Mesothelial cell of epicardium (in vitro differentiated cells): ENCODE results near the gene A2M. TPM values are rescaled to one million over a fixed set of nuclear protein-coding genes. Genes with fewer than 3 reads are reported as not detected.

Experiments
- DNase-seq, 2 experiments: peaks; one replicate each; pipeline ENCODE4 v3.0.0; 2021; ENCODE audit warnings: low spot score in 2 of 2; ENCODE audit not compliant: unreplicated experiment in 2 of 2
- H3K27ac Mint-ChIP-seq: 2 replicates; pipeline ENCODE4 v1.8.0; 2021; ENCODE audit warnings: mixed read lengths
- H3K27me3 Mint-ChIP-seq: 2 replicates; pipeline ENCODE4 v1.8.0; 2021; ENCODE audit warnings: low read depth, mixed read lengths
- H3K36me3 Mint-ChIP-seq: 2 replicates; pipeline ENCODE4 v1.8.0; 2021; ENCODE audit warnings: mixed read lengths
- H3K4me1 Mint-ChIP-seq: 2 replicates; pipeline ENCODE4 v1.8.0; 2021; ENCODE audit warnings: mixed read lengths
- H3K4me3 Mint-ChIP-seq: 2 replicates; pipeline ENCODE4 v1.8.0; 2021; ENCODE audit warnings: mild to moderate bottlenecking, moderate library complexity, mixed read lengths
- H3K9me3 Mint-ChIP-seq: 2 replicates; pipeline ENCODE4 v1.8.0; 2021; ENCODE audit warnings: mixed read lengths
- CTCF ChIP-seq: fragments of 200-600 bp; sonication (generic); IDR thresholded peaks from one replicate; pipeline ENCODE4 v1.5.0; 2021; ENCODE audit warnings: antibody characterized with exemption; ENCODE audit not compliant: unreplicated experiment
- total RNA-seq: library from RNA; stranded (reverse); gene quantifications from 3 replicates; pipeline ENCODE4 v1.2.1, GENCODE V29; 2021

Gene A2M
- total RNA-seq, 1 donor from 2014 or later: 3.8 TPM

GRCh38 chr12:9073076-9073475, 42.6 kb downstream of the A2M start:
- no peak overlapping the region for H3K4me3 Mint-ChIP-seq
- H3K27ac Mint-ChIP-seq: no peak overlapping the region
- no peak for TF ChIP-seq CTCF
- peaks cover 3% of the 10 kb centered on the region for H3K4me1 Mint-ChIP-seq
- no peak for DNase-seq
- H3K9me3 Mint-ChIP-seq: peaks cover under 1% of the 10 kb centered on the region
- H3K27me3 Mint-ChIP-seq: peaks cover 33% of the 10 kb centered on the region
- H3K36me3 Mint-ChIP-seq: no peaks in the 10 kb centered on the region

GRCh38 chr12:9072481-9073038, 43.2 kb downstream of the A2M start:
- H3K27ac Mint-ChIP-seq: no peak overlapping the region
- no peak for TF ChIP-seq CTCF
- peaks cover 3% of the 10 kb centered on the region for H3K4me1 Mint-ChIP-seq
- H3K4me3 Mint-ChIP-seq: no peak overlapping the region
- DNase-seq: no peak
- no peaks in the 10 kb centered on the region for H3K9me3 Mint-ChIP-seq
- peaks cover 31% of the 10 kb centered on the region for H3K27me3 Mint-ChIP-seq
- no peaks in the 10 kb centered on the region for H3K36me3 Mint-ChIP-seq

- no peak for TF ChIP-seq CTCF
- H3K4me1 Mint-ChIP-seq: peaks cover 5% of the 10 kb centered on the region
- H3K36me3 Mint-ChIP-seq: no peaks in the 10 kb centered on the region
- peaks cover 29% of the 10 kb centered on the region for H3K27me3 Mint-ChIP-seq
- no peak for DNase-seq
- no peaks in the 10 kb centered on the region for H3K9me3 Mint-ChIP-seq
- H3K4me3 Mint-ChIP-seq: no peak overlapping the region
- H3K27ac Mint-ChIP-seq: no peak overlapping the region
Observed at GRCh38 chr12:9071969-9072368, 43.8 kb downstream of the A2M start.

- Mint-ChIP-seq H3K36me3 (no peaks in the 10 kb centered on the region), H3K4me3 (no peak overlapping the region), H3K27ac (no peak overlapping the region), H3K27me3 (peaks cover 26% of the 10 kb centered on the region), H3K4me1 (peaks cover 8% of the 10 kb centered on the region), H3K9me3 (no peaks in the 10 kb centered on the region)
- no peak for DNase-seq
- TF ChIP-seq CTCF: no peak
Observed at GRCh38 chr12:9071518-9071917, 44.2 kb downstream of the A2M start.

- H3K9me3 Mint-ChIP-seq: no peaks in the 10 kb centered on the region
- H3K4me3 Mint-ChIP-seq: no peak overlapping the region
- no peak overlapping the region for H3K27ac Mint-ChIP-seq
- H3K36me3 Mint-ChIP-seq: no peaks in the 10 kb centered on the region
- peaks cover 23% of the 10 kb centered on the region for H3K27me3 Mint-ChIP-seq
- no peak for DNase-seq
- no peak for TF ChIP-seq CTCF
- peaks cover 15% of the 10 kb centered on the region for H3K4me1 Mint-ChIP-seq
Observed at GRCh38 chr12:9070351-9070750, 45.4 kb downstream of the A2M start.

- Mint-ChIP-seq H3K27ac (no peak overlapping the region), H3K4me3 (no peak overlapping the region), H3K36me3 (no peaks in the 10 kb centered on the region), H3K4me1 (peaks cover 23% of the 10 kb centered on the region), H3K9me3 (no peaks in the 10 kb centered on the region), H3K27me3 (peaks cover 7% of the 10 kb centered on the region)
- no peak for TF ChIP-seq CTCF
- no peak for DNase-seq
Observed at GRCh38 chr12:9068600-9068999, 47.1 kb downstream of the A2M start.
